NCI-H748 (cell line): Measurements from ENCODE around the gene CHN1.

Experiments used
- DNase-seq: peaks from one replicate; lab custom pipeline; 2025; ENCODE audit not compliant: unreplicated experiment; lab: John Stamatoyannopoulos, UW

The CHN1 gene, protein sequence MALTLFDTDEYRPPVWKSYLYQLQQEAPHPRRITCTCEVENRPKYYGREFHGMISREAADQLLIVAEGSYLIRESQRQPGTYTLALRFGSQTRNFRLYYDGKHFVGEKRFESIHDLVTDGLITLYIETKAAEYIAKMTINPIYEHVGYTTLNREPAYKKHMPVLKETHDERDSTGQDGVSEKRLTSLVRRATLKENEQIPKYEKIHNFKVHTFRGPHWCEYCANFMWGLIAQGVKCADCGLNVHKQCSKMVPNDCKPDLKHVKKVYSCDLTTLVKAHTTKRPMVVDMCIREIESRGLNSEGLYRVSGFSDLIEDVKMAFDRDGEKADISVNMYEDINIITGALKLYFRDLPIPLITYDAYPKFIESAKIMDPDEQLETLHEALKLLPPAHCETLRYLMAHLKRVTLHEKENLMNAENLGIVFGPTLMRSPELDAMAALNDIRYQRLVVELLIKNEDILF

DNA sequence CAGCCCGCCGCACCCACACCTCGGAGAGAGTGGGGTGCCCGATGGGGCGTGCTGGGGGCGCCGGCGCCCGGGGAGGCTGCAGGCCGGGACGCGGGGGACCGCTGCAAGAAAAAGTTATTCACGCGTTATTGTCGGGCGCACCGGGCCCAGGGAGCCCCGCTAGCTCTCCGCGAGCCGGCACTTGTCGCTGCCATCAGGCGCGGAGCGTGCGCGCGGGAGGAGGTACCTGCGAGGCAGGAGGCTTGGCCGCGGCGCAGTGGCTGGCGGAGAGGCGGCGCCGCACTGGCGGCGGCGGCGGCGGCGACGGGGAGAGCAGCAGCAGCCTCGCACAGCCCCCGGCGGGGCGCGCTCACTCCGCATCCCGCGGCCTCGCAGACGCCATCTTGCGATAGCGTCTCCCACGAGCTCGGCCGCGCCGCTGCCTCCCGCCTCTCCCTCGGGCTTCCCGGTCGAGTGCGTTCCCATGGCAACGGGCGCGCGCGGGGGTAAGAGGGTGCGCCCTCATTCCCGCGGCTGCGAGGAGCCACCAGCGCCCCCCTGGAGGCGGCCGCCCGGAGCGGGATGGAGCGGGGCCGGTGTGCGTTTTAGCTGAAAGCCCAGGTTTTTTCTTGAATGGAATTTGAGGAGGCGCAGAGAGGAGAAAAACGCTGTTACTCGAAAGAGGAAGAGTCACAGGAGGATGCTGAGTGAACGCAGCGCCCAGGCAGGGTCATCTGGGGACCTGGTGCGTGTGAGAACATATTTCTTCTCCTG lies at the start of gene CHN1:
CHN1 (minus strand) TSS at position 402 of the 753 bp plus-strand sequence. CDS start 469 bp downstream, outside the sequence.
- DNase-seq, result peak; percentile 97

DNA sequence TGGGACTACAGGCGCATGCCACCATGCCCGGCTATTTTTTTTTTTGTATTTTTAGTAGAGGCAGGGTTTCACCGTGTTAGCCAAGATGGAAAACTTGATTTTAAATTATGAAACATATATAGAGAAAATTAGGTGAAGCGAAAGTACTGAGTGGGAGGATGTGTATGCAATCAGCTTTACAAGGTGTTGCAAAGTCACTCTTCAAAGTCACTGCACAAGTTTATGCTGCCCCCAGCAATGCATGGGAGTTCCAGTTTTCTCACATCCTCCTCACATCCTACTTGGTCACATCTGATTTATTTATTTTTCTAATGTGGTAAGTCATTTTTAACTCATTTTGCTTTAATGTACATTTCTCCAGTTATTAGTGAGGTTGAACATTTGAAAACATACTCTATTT lies 49.2 kb upstream of the CHN1 start:
- DNase-seq, result no peak

DNA sequence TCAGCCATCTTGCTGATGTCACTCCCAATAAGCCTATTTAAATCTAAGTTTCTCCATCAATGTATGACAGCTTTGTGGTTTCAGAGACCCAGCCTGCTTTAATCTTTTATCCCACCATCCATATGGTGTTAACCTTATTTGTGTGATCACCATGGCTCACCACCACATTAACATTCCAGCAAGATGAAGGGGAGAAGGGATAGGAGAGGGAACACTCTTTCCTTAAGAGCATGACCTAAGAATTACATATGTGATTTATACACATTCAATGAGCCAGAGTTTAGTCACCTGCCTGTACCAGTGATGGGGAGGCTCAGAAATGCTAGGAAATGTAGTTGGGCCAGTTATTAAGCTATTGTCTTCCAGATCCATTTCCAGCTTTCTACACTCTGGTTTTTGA lies 44.5 kb upstream of the CHN1 start:
- no peak for DNase-seq

DNA sequence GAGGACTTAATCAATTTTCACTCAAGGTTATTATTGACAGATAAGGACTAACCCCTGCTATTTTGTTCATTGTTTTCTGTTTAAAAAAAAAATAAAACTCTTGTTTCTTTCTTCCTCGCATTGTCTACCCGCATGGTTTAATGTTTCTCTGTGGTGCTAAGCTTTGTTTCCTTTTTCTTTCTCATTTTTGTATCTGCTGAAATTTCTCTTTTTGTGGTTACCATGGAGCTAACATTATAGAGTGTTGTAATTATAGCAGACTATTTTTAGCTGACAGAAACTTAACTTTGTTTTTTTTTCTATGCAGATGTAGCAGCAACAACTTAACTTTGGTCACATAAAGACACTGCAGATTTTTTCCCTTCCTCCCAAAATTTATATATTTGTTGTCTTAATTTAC lies 43.1 kb upstream of the CHN1 start:
- DNase-seq, result no peak

DNA sequence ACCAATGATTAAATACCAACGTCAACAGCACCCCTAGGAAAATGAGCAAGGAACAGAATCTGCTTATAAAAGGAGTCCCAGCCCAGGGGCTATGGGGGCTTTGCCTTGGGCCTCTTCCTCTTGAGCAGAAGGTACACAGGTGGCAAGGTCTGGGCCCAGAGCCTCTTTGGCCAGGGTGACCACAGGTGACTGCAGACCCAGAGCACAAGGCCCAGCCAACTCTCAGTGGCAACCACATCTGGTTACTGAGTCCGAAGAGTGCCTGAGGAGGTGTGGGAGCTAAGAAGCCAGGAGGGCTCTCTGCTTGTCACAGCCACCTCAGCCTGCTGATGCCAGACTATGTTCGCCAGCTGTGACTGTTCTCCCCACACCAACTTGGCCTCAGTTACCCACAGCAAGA lies 34.3 kb upstream of the CHN1 start:
- DNase-seq, result no peak

DNA sequence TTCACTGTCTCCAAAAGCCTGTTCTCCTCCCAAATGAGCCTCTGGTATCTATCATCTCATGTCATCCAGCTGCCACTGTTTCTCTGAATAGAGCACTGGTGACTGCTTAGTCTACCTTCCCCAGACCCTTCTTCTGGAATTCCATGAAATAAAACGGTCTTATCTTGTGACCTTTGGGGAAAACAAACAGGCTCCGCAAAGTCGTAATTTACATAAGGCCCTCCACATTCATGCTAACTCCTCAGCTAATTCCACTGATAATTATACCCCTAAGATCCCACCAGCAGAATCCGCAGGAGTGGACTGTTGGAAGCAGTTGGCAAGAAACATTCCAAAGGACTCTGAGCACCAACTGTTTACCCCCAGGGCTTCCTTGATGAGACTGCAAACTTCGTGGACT lies 33.9 kb upstream of the CHN1 start:
- DNase-seq, result no peak

DNA sequence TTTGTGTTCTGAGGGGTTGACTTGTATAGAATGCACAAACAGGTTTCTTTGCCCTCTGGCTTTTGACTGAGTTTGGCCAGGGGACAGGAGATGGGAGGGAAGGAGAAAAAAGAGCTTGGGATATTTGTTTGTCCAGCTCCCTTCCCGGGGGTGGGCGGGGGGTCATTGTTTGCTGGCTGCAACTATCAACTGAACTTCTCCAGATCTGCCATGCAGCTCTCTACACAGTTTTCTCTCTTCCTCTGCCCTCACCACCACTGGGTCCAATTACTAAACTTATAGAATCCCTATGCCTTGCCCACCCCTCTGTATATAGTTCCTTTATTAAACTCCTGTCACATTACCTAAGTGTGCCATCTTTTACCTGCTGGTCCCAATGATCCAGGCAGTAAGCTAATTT lies 32.8 kb upstream of the CHN1 start:
- DNase-seq, result no peak

DNA sequence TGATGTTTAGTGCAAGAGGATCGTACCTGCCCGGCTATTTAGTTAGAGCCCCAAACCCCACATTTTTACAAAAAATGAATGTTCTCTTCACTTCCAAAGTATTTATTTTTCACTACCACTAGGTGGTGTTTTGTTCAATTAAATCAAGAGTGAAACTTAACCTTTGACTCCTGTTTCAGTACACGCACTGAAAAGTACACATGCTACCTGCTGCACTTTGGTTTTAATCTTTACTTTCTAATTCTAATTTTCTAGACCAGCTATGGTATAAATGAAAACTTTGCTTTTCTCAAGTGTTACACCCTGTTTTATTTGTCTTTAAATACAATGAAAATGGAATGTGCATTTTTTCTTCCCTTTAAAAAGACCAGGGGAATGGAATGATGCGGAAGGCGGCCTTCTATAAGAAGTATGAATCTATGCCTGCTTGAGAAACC lies 31.4 kb upstream of the CHN1 start:
- DNase-seq, result peak; percentile 48

DNA sequence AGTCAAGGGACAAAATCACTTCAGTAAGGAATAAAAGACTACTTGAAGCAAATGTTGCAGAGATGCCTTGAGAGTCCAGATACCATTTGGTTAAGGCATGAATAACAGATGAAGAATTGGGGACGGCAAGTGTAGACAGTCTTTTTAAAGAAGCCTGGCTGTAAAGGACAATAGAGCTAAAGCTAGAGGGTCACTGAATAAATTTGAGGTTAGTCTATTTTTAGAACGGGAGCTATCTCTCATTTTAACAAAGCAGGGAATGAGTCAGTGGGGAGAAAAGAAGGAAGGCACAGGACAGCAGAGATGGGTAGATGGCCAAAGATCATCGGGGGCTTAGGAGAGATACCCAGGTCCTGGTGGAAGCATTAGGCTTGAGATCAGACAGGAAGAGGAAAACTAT lies 30.6 kb upstream of the CHN1 start:
- no peak for DNase-seq

DNA sequence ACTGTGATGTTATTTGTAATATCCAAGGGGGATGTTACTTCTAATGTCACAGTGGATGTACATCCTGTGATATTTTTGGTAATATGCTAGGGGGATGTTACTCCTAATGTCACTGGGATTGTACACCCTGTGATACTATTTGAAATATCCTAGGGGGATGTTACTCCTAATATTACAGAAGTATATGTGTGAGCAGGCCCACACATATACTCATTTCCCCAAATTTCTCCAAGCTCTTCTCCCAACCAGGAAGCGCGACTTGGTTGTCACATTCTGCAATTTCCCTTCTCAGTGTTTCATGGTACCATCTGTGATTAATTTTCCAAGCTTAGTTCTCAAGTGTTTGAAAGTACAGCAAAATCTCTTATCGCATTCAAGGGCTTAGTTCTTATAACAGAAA lies 29.5 kb upstream of the CHN1 start:
- no peak for DNase-seq

DNA sequence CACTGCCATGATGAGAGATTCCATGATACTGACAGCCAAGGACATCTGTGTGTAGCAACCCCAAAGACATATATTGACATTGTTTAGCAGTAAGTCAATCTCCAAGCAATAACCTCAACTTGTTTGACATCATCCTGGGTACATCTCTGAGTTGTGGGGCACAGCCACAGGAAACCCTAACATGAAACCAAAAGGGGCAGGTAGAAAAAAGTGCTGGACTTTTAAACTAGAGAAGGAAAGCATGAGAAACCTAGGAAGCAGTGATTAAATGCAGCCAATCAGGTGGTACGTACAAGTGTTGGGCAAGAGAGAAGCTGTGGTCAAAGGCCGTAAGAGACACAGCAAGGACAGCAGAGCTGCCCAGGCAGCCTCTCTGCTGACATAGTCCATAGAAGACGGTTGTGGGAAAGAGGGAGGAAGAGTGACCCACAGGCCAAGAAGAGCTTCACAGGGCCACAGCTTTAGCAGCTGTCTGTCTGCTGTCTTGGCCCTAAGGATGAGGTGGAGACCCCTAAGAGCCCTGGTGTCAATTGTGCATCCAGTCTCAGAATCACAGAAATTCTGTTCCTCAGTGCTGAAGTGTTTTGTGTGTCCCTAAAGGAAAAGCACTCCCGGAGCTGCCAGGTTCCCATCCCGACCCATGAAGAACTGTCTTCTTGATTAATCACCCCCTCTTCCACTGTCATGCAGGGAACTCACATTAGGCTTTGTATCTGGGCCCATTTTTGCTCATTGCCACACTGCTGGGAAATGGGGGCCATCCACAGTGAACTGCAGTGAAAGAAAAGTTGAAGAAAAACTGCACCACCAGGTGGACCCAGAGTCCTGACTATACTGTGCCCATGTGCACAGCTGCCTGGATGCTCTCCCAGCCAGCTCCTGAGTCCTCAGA lies 25.4 kb upstream of the CHN1 start:
- DNase-seq, result peak; percentile 65

DNA sequence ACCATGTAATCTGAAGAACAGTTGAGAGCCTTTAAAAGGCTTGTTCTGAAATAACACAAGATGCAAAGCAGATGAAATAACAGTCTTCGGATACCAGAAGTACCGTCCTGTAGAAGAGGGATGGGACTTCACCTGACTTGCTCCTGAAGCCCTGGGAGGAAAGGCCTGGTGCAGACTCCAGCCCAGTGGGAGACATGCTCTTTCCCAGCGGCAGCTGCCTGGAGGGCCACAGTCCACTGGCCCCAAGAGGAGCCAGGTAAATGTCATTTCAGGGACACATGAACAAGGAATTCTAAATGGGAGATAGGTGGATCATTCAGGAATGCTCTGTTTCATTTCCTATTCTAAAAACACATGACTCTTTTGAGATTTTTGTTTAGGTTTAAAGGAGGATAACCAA lies 22.6 kb upstream of the CHN1 start:
- DNase-seq, result no peak

DNA sequence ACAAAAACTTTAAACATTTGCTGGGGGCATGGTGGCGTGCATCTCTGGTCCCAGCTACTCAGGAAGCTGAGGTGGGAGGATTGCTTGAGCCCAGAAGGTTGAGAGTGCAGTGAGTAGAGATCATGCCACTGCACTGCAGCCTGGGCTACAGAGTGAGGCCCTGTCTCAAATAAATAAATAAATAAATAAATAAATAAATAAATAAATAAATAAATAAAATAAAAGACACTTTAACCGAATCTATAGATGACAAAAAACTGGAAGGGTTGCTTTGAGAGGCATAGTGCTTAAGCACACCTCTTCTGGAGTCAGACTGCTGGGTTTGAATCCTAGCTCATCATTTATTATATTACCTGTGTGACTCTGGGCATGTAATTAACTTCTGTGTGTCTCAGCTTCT lies 21.2 kb upstream of the CHN1 start:
- no peak for DNase-seq

DNA sequence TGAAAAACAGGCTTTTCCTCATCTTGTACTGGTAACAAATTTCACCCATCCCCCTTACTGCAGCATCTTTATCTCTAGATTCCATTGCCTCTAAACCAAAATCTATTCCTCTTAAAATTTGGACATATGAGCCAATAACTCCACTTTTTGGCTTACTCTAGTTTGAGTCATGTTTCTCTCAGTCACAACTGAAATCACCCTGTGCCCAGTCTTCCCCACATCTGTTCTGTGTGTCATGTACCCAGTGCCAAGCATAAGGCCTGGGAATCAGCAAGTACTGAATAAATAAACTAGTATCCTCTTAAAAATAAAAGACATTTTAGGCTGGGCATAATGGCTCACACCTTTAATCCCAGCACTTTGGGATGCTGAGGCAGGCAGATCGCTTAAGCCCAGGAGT lies 20.8 kb upstream of the CHN1 start:
- no peak for DNase-seq

DNA sequence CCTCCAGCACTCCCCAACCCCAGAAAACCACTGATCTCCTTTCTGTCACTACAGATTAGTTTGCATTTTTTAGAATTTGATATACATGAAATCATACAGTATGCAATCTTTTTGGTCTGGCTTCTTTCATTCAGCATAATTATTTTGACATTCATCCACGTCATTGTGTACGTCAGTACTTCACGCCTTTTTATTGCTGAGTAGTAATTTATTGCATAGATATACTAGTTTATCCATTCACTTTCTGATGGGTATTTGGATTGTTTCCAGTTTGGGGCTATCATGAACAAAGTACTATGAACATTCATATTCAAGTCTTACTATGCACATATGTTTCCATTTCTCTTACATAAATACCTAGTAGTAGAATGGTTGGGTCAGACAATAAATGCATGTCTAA lies 20.1 kb upstream of the CHN1 start:
- no peak for DNase-seq

DNA sequence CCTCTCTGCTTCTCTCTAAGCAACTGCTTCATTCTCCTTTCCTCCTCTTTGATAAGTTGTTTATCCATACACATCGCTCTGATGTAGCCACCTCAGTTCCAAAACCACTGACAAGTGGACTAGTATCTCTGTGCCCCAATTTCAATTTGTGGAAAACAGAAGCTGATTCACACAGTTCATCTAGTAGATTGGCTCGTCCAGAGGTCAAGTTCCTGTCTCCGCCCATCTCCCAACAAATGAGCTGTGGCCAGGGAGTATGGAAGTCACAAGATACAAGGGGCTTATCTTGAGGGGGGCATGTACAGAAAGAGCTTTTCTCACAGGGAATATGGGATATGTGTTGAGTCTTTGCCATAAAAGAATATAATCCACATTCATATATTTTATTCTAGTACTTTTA lies 17.7 kb upstream of the CHN1 start:
- no peak for DNase-seq

DNA sequence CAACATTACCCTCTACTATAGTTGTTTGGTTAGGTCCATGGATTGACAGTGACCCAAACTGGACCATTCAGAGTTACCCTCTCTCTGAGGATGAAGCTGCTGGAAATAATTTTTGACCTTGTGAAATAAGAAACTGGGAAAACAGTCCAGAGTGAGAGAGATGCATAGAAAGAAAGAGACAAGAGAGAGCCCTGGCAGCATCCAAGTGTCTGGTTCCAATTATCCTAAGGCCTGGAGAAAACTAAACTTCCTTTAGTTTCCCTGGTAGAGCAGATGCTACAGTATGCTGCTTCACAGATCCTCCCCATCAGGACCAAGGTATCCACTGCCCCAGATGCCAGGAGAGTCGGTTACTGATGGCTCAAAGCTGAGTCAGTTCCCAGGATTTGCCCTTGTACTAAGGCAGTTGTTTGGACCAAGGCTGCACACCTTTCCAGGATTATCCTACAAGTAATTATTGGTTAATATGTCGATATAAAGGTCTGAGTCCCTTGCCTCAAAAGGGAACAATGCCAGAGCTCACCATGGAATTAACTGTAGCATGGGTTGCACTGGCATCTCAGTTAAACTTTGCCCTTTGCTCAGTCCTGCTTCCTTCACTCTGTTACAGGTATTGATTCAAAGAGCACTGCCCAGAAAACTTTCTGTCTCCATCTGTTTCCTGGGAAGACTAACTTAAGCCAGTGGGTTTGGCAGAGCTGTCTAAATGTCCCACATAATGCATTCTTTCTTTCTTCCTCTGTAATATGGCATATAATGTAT lies 14.6 kb upstream of the CHN1 start:
- no peak for DNase-seq

DNA sequence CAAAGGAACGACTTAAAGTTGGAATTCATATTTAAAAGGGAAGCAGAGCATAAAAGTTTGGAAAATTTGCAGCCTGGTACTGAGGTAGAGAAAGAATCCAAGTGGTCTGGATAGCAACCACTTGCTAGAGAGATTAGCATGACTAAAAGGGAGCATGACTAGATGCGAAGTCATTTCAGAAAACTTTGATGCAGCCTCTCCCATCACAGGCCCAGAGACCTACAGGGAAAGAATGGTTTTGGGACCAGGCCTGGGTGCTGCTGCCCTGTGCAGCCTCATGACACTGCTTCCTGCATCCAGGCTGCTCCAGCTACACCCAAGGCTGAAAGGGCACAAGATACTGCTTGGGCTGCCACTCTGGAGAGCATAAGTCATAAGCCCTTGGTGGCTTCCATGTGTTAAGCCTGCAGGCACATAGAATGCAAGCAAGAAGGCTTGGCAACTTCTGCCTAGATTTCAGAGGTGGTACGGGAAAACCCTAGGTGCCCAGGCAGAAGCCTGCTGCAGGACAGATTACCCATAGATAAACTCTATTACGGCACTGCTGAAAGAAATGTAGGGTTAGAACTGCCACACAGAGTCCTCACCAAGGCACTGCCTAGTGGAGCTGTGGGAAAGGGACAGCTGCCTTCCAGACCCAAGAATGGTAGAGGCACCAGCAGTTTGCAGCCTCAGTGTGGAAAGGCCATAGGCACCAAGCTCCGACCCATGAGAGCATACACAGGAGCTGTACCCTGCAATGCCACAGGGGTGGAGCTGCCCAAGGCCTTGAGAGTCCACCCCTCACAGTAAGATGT lies 12.6 kb upstream of the CHN1 start:
- DNase-seq, result no peak

DNA sequence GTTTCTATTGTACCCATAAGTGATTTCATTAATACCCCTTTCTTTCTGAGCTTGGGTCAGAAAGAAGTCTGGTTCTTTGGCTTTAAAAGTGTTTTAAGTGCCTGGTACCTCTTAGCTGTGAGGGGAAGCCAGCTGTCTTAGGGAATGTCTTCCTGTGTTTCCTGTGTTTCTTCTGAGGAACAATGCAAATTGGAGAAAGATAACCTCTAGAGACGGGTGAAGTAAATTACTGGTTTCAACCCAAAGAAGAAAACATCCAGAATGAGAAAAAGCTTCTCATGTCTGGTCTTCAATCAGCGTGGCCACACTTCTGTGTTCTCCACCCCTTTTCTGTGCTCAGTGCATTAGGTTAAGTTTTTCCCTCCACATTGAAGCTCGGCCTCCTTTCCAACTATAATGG lies 10.2 kb upstream of the CHN1 start:
- no peak for DNase-seq

DNA sequence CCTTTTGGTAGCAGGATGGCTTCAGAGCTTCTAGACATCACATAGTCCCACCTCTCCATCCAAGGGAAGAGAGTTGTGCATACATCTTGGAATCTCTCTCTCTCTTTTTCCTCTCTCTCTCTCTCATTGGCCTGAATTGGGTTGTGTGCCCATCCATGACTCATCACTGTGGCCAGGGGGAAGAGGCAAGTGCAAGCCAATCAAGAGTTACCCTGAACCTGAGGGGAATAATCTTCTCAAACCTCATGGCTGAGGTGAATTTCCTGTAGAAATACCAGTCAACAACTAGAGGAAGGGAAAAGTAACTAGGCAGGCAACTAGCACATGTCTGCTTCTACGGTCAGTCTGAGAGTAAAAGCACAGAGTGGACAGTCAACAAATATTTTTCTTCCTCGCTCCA lies 7.3 kb upstream of the CHN1 start:
- no peak for DNase-seq
